GM21381 (cell line): Measurements from ENCODE around the gene SLC39A12.

Experiments used
- ATAC-seq: cut with Tn5 transposase; IDR thresholded peaks from one replicate; pipeline ENCODE4 v1.9.1; 2021; ENCODE audit warnings: mild to moderate bottlenecking, moderate library complexity; ENCODE audit not compliant: unreplicated experiment

Gene SLC39A12

DNA sequence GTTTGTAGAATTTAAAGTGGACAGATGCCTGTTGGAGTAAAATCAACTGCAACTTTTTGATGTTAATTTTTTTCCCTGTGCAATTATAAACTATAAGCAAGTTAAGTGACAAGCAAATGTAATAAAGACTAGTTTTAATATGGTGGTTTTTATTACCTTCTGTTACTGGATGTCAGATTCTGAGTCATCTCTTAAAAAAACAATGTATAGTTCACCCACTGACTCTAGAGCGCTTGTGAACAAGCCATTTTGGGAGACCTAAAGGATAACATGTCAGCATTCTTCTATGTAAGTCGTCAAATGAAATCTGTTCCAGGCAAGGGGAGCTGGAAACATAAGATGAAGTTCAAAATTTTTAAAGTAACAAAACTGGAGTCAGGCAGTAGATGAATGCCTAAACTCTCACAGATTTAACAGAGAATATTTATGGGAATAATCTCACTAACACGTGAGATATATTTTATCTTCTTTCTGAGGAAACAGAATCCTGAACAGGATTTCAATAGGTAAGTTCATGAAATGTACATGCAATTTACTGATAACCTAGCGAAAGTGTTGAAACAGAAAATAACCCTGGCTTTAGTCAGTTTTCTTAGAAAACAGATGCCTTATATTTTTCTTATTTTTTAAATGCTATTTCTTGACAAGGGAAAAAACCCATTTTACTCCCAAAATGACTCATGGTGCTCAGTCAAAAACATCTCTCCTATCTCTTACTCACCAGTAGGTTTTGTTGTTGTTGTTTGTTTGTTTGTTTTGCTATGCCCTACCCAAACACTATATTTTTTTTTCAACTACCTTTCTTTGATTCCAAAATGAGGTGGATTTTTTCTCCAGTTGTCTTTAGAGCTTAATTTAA lies 91.7 kb downstream of the SLC39A12 start:
- ATAC-seq: no peak

DNA sequence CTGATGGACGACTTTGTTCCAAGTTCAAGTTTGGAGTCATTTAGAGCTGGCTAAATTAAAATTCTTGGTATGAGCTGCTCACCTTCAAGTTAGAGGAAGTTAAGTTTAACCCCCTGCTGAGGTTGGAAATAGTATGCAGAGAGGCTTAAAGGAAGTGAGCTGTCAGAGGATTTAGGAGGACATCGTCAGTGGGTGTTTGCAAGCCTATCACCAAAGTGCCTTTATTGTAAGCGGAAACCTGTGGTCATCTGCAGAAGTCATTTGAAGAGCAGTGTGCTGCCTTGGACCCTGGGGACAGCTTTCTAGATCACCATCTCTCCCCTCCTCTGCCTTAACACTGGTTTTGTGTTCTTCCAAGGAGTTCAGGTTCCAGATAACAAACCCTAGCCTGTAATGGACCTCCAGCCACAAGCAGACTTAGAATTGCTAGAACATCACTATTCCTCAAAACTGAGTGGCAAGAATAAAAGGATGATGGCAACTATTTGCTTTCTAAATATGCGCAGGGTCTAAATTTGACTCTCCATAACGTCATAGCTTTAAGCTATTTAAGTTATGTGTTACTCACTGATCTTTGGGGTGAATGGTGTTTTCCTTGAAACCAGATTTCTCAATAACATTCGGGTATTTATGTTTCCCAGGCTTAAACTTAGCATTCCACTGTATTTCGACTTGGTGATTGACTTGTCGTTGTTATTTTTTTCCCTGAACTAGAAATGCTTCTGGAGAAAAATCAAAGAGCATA lies 93.4 kb downstream of the SLC39A12 start:
- no peak for ATAC-seq

DNA sequence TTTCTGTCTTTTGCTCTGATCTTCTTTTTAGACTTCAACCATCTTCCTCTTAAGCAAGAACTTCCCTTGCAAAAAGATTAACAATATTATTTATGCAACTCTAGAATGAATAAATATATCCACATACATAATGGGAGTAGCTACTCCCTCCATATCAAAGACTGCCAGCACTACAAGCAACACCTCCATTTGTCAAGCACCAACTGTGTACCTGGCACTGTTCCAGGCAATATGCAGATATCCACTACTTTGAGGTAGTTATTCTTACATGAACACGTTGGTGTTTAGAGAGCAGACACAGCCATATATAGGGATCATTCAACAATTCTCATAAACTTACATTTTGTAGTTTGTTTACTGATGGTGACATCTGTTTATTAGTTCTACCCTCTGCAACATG lies 104.9 kb downstream of the SLC39A12 start:
- no peak for ATAC-seq

DNA sequence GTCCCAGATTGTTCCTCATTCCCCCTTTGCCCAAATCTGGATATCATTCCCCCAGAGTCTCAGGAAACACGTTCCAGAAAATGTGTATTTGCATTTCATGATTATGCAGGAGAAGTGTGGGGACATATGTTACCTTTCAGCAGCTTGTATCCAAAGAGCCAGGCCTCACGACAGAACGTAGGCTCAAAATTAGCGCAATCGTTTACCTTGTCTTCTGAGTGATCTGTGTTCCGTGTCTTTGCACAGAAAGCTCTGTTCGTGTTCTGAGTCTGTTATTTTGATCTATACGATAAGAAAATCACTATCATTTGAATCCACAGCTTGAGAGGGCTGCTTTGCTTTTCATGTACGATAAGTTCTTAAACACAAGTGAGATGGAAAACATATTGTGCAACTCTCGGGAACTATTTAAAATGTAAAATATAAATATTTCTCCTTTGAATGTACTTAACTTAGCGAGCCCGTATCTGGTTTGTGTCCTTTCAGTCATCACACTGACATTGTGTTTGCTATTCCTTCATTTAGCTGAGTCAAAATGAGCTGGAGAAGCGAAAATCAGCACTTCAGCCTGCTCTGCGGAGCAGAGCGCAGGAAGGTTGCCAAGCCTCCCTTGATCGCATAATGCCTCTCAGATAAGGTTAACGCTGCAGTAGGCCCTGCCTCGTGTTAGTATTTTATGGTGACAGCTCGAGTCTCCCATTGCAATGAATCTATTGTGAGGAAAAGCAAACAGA lies 108.3 kb downstream of the SLC39A12 start:
- no peak for ATAC-seq

DNA sequence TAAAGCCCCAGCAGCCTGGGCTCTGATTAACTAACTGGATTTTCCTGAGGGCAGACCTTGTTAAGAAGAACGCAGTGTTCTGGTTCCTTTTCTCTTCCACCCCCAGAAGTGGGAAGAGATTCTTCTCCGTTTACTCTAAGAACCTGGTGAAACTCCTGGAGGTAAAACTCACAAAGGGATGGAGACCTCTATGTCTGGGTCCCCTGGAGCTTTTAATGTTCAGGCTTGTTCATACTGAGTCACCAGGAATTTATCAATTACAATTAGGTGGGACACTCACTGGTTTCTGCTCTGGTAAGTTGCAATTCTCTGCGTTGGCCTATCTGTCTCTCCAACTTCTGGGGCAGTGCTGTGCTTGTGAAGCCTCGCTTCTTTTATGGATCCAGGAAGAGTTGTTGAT lies 115.2 kb downstream of the SLC39A12 start:
- ATAC-seq: no peak

DNA sequence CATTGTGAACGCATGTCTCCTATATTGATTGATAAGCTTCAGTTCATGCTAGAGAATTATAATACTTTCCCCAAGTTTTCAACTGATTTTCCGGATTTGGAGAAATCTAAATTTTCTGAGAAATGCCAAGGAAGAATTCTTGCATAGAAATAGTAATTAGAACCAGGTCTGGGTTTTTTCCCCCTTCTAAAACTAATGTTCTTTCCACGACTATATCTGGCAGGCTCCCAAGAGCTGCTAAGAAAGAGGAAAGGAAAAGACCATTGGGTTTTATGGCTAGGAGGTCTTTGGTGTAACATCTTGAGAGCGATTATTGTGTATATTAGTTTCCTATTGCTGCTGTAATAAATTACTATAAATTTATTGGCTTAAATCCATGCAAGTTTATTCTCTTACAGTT lies 116.7 kb downstream of the SLC39A12 start:
- ATAC-seq: no peak

DNA sequence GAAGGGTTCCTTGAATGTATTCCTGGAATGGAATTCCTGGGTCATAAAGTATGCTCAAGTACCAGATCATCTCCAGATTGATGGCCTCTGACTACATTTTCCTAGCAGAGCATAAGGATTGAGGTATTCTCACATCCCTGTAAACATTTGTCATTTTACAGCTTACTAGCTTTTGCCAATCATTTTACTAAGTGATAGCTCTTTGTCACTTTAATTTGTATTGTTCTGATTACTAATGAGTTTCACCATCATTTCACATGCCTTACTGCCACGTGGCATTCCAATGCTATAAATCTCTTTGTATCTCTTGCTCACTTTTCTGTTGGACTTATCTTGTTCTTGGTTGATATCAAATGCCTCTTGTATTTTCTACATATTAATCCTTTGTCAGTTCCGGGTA lies 119.9 kb downstream of the SLC39A12 start:
- ATAC-seq: no peak

DNA sequence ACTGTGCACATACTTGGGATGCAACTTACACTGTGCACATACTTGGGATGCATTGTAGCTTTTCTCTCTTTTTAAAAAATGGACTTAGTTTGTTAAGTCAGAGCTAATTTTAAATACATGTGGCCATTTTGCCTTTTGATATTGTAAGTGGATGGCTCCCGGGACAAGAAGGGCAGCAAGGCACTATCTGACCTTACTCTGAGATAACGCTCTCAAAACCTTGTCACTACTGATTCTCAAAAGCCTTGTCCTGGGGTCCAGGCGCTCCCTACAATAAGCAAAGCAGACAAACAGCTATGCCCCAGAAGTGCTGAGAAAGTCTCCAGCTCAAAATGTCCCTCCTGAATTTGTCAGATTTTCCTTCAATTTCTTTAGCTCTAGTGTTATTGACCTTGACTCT lies 121.6 kb downstream of the SLC39A12 start:
- ATAC-seq: no peak

DNA sequence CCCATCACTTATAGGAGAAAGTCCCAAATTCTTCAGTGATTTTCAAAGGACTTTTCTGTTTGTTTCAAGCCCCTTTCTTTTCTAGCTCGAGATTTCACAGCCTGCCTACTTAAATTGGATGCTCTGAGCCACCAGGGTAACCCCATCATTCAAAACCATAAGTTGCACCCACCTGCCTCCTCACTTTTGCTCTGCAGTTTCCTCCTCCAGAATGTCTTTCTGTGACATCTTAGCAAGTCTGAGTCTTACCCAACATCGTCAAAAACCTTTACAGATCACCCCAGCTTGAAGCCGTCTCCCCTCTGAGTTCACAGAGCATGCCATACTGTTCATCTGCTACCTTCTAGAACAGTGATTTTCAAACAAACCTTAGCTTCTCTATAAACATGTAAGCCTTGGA lies 124.2 kb downstream of the SLC39A12 start:
- no peak for ATAC-seq

DNA sequence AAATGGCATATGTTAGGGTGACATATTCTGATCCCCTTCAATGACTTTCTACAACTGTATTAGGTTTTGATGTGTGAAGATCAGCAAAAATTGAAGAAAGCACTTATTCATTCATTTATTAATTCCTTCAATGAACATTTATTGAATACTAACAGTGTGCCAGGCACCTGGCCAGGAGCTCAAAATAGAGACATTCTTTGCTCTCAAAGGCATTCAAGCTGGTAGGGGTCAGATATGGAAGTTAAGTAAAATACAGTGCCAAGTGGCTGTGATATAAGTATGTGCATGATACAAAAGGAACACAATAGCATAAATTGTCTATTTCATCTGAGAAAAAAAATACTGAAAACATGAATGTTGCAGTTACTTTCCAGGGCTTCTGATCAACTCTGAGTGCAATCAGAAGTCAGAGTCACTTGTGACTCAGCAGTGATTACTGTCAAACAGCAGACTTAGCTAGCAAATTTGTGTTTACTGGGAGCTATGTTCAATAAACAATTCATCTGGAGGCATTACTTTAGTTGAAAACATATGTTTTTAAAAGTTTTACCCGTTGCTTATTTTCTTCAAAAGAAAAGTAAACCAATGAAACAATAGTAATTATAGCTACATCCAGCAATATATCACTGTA lies 128.1 kb downstream of the SLC39A12 start:
- ATAC-seq: no peak

DNA sequence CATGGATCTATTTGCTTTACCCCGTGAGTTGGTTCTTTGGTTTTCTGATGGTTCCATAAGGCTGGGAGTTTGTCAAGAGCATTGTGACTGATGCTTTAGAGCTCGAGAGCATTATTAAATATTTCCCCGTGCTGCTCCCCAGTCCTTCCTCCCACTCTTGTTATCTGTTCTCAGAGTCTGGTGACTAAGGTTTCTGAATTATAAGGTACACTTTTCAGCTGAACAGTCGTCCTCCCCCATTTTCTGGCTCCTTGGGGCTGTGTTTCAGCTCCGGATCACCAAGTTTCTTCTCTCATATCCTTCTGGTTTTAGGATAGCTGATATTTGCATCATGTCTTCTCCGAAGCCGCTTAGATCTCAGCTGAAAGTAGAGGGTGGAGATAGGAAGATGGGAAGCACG lies 130.7 kb downstream of the SLC39A12 start:
- no peak for ATAC-seq

DNA sequence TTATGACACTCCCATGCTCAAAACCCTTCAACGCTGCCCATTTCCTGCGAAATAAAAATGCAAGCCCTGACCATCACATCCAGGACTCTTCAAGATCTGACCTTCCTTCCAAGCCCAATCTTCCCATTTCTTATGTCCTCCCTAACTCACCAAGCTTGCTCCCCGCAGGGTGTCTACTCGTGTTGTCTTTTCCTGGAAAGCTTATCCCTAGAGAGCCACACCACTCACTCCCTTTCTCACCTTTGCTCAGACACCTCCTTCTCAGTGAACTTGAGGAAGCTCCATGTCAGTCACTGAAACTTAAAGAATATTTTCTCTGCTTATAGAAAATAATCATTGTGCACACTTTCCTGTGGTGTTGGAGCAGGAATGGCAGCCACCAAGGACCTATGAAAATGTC lies 134.1 kb downstream of the SLC39A12 start:
- no peak for ATAC-seq

DNA sequence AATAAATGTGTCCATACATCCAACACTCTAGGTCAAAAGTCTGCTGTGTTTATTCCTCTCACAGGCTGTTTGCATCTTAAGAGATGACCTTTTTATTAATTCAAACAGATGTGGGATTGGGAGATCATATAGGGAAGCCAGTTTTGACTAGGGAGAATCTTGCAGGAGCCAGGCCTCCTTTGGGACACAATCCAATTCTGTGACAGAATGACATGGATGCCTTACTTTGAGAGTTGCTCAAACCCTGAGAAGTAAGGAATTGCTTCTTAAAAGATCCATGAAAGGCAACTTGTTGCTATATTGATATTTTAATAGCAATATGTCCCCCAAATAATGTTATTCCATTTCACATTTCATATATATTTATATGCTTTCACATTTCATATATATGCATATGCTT lies 135.0 kb downstream of the SLC39A12 start:
- no peak for ATAC-seq

DNA sequence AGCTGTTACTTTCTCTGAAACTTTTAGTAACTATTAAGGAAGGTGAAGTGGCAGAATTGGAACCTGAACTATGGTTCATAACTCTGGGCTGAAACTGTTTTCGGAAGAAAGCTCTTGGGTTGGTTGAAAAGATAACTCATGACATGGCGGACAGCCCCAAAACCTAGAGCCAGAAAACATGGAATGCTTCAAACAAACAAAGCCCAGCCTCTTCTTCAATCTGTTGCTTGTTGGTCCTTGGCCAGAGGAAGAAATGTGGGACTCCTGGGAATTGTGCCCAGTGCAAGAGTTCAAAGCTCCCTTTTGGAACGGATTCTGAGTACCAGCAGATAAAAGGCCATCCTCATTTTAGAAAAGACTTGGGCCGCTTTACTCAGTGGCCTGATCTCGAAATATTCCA lies 135.6 kb downstream of the SLC39A12 start:
- ATAC-seq: no peak
